22Rv1 (cell line): Measurements from ENCODE around the gene NEDD4.

Experiments used
- ZFX ChIP-seq: fragments of 450-650 bp; IDR thresholded peaks from 2 replicates; pipeline ENCODE4 v1.6.1; 2017; ENCODE audit warnings: antibody characterized with exemption, borderline replicate concordance
- TF ChIP-seq, protein P1 (sequence below): fragments of 450-650 bp; IDR thresholded peaks from 2 replicates; pipeline ENCODE4 v1.5.1; 2017; ENCODE audit warnings: mild to moderate bottlenecking

DNA sequence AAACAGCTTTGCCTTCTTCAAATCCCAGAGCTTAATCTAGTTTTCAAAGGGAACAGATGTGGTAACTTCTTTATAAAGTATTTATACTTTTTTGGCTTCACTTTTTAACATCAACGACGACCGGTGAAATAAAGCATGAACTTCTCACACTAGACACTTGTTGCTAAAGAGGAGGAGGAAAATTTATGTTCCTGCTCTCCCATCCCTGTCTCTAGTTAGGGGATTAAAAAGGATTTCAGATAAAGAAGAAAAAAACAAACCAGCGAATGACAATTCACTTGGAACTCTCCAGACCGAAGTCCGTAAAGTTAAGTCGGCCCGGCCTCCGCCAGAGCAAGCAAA, 672 bp downstream of the NEDD4 start:
- TF ChIP-seq, protein P1, sequence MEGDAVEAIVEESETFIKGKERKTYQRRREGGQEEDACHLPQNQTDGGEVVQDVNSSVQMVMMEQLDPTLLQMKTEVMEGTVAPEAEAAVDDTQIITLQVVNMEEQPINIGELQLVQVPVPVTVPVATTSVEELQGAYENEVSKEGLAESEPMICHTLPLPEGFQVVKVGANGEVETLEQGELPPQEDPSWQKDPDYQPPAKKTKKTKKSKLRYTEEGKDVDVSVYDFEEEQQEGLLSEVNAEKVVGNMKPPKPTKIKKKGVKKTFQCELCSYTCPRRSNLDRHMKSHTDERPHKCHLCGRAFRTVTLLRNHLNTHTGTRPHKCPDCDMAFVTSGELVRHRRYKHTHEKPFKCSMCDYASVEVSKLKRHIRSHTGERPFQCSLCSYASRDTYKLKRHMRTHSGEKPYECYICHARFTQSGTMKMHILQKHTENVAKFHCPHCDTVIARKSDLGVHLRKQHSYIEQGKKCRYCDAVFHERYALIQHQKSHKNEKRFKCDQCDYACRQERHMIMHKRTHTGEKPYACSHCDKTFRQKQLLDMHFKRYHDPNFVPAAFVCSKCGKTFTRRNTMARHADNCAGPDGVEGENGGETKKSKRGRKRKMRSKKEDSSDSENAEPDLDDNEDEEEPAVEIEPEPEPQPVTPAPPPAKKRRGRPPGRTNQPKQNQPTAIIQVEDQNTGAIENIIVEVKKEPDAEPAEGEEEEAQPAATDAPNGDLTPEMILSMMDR = no peak
- no peak for TF ChIP-seq ZFX
